Mucosa of descending colon (tissue), 3 donors: Measurements from ENCODE around the gene SSTR5. TPM values are rescaled to one million over a fixed set of nuclear protein-coding genes. Genes with fewer than 3 reads are reported as not detected.

Experiments used
- ATAC-seq: fragments of 200-7000 bp; cut with Tn5 transposase; one replicate; pipeline ENCODE4 v1.9.1; 2020; ENCODE audit warnings: mild to moderate bottlenecking, moderate library complexity
- DNase-seq, 3 donors: peaks; one replicate each; pipeline ENCODE4 v3.0.0-alpha.2; 2020
- H3K36me3 ChIP-seq: fragments of 200-600 bp; one replicate; pipeline ENCODE4 v1.8.0; 2021; ENCODE audit warnings: low read depth, mild to moderate bottlenecking
- H3K4me1 ChIP-seq: fragments of 200-600 bp; one replicate; pipeline ENCODE4 v1.8.0; 2021; ENCODE audit warnings: low read depth, mild to moderate bottlenecking
- H3K4me3 ChIP-seq: fragments of 200-600 bp; one replicate; pipeline ENCODE4 v1.8.0; 2021; ENCODE audit warnings: mild to moderate bottlenecking
- H3K9me3 ChIP-seq: fragments of 200-600 bp; one replicate; pipeline ENCODE4 v1.8.0; 2021; ENCODE audit warnings: mild to moderate bottlenecking
- CTCF ChIP-seq: fragments of 200-600 bp; IDR thresholded peaks from one replicate; pipeline ENCODE4 v1.8.0; 2022; ENCODE audit warnings: antibody characterized with exemption, mild to moderate bottlenecking
- intact Hi-C, 2 donors: fragments of 100-400 bp; cut with DNase I in 1 of 2; cut with micrococcal nuclease in 1 of 2; formaldehyde crosslinking; loops; one replicate each; pipeline versions ENCODE4 v1.11.0 to v1.11.1; 2022; cut with DNase I, micrococcal nuclease
- total RNA-seq, 3 donors: library from RNA; stranded (reverse); fragmentation: NEBNext Ultra II Directional in 2 of 3; extraction: Animal tissue kit (Norgen Biotek cat#: 25700) in 2 of 3; gene quantifications; one replicate each; pipeline versions ENCODE4 v1.2.1 to v1.2.4, GENCODE V29; 2021 to 2023
- donor health status: DM: no; HTN: no; CAD: no; lungs with moderate emphysema.
- donor health status: DM: no; HTN: no; CAD: no.
- donor health status: DM: no; HTN: yes; CAD: no.

SSTR5 gene
- total RNA-seq, 3 donors from 2014 or later = not detected

- intact Hi-C loops = no loop called here
- peak; percentile 73 to 78 (median 76) for DNase-seq
- Histone ChIP-seq H3K9me3 (no peaks in the 10 kb centered on the region), H3K4me1 (peaks cover 10% of the 10 kb centered on the region), H3K36me3 (no peaks in the 10 kb centered on the region), H3K4me3 (no peak overlapping the region)
- no peak for TF ChIP-seq CTCF
- peak; percentile 92 for ATAC-seq
Observed at GRCh38 chr16:1078579-1079021, 6.1 kb downstream of the SSTR5 start.

GRCh38 chr16:1079341-1079740, 6.8 kb downstream of the SSTR5 start:
- DNase-seq = no peak

GRCh38 chr16:1079786-1080525, 7.4 kb downstream of the SSTR5 start:
- peaks cover 10% of the 10 kb centered on the region for H3K4me1 ChIP-seq
- ATAC-seq (no peak), DNase-seq (no peak)

More at GRCh38 chr16:1079341-1079740, 6.8 kb downstream of the SSTR5 start:
- TF ChIP-seq CTCF = no peak
- intact Hi-C loops = no loop called here
- H3K4me1 ChIP-seq = peaks cover 10% of the 10 kb centered on the region
- H3K9me3 ChIP-seq = peaks cover 4% of the 10 kb centered on the region
- H3K4me3 ChIP-seq = no peak overlapping the region
- H3K36me3 ChIP-seq = no peaks in the 10 kb centered on the region
- no peak for ATAC-seq

GRCh38 chr16:1080801-1081733, 8.5 kb downstream of the SSTR5 start:
- no peak for TF ChIP-seq CTCF
- peaks cover 10% of the 10 kb centered on the region for H3K4me1 ChIP-seq
- H3K36me3 ChIP-seq = no peaks in the 10 kb centered on the region
- DNase-seq (no peak), ATAC-seq (no peak)
- intact Hi-C loops = no loop called here
- H3K9me3 ChIP-seq = peaks cover 20% of the 10 kb centered on the region
- no peak overlapping the region for H3K4me3 ChIP-seq

More at GRCh38 chr16:1079786-1080525, 7.4 kb downstream of the SSTR5 start:
- intact Hi-C loops = no loop called here
- Histone ChIP-seq H3K36me3 (no peaks in the 10 kb centered on the region), H3K4me3 (no peak overlapping the region), H3K9me3 (peaks cover 10% of the 10 kb centered on the region)
- TF ChIP-seq CTCF = no peak

- H3K36me3 ChIP-seq = no peaks in the 10 kb centered on the region
- no peak for DNase-seq
- no peak for ATAC-seq
- no peak for TF ChIP-seq CTCF
- H3K4me1 ChIP-seq = peaks cover 10% of the 10 kb centered on the region
- no peak overlapping the region for H3K4me3 ChIP-seq
- intact Hi-C loops = no loop called here
- H3K9me3 ChIP-seq = peaks cover 20% of the 10 kb centered on the region
Observed at GRCh38 chr16:1081734-1082265, 9.3 kb downstream of the SSTR5 start.
